GM04503 (cell line): Measurements from ENCODE around the gene RHOB.
"Not testable (repeated sequence)": the region's sequence is repeated elsewhere in the genome, so short reads cannot be mapped to it uniquely, and the experiment has no call there.

ENCODE experiments used
- DNase-seq: peaks from one replicate; pipeline ENCODE4 v3.0.0-alpha.2; 2012; ENCODE audit warnings: low read depth

Gene RHOB

DNA sequence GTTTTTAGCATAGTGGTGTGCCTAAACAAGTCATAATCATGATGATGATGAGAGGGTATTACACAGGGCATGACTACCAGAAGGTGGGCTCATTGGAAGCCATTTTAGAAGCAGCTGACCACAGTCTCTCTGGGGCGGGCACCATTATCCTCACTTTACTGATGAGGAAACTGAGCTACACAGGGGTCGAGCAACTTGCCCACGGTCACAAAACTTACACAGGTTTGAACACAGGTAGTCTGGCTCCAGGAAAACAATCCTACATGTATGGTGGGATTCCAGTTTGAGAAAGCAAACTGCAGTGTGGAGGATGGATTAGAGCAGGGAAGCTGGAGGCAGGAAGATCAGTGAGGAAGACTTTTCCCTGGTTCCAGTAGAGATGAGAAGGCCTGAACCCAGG, 6.2 kb downstream of the RHOB start:
- no peak for DNase-seq

DNA sequence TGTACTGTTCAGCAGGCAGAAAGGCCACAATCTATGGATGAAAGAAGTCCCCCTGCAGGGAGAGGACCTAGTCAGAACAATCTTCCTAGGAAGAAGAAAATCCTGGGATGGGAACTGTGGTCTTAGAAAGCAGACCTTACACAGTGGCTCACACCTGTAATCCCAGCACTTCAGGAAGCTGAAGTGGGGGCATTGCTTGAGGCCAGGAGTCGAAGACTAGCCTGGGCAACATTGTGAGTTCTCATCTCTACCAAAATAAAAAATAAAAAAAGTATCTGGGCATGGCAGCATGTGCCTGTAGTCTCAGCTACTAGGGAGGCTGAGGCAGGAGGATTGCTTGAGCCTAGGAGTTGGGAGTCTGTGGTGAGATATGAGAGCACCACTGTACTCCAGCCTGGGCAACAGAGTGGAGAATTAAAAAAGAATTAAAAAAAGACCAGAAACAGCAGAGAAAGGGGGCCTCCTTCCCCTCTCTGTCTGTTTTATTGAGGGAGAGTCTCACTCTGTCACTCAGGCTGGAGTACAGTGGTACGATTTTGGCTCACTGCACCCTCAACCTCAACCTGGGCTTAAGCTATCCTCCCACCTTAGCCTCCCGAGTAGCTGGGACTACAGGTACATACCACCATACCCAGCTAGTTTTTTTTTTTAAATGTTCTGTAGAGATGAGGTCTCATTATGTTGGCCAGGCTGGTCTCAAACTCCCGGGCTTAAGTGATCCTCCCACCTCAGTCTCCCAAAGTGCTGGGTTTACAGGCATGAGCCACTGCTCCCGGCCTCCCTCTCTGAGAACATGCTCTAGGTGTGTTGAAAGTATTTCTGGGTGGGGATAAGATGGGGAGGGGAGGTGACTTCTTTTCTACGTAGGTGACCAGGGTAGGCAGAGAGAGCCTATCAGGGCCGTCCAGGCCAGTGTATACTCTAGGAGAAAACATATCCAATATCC, 7.4 kb downstream of the RHOB start:
- no peak for DNase-seq

DNA sequence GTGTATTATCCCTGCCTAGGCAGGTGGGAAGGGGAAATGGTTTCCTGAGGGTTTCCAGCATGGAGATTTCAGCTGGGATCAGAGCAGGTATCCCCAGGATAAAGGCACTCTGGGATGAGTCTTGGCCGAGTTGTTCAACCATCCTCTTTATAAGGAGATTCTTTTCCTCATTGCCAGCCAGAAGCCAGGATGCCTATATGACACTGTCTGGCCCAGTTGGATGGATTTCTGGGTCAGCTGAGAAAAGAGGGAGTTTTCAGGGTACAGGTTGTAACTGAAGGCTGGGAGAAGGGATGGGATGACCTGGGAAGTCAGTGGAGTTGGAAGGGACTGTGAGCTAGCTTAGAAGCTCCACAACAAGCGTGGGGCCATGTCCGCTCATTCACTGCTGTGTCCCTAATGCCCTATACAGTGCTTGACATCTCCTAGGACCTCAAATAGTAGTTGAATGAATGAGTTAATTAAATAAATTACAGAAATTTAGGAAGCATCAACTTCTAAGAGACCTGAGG, 8.3 kb downstream of the RHOB start:
- DNase-seq, result no peak

DNA sequence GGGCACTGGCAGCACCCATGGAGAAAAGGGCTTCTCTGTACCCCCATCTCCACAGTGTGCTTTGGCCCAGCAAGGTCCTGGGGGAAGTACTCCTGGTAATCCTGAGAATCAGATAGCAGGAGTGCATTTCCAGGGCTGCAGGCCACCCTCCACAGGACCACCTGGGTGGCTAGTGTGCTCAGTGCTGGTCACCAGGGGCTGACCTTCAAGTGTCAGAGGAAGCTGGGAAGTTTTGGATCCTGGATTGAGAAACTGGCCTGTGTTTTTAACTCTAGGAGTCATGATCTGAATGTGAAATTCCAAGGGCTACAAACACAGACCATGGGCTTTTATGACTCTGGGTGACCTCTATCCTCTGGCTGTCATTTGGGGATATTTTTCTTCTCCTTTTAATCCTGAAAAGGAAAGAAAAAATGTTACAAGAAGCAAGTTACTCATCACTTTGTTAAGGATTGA, 9.3 kb downstream of the RHOB start:
- DNase-seq, result no peak

DNA sequence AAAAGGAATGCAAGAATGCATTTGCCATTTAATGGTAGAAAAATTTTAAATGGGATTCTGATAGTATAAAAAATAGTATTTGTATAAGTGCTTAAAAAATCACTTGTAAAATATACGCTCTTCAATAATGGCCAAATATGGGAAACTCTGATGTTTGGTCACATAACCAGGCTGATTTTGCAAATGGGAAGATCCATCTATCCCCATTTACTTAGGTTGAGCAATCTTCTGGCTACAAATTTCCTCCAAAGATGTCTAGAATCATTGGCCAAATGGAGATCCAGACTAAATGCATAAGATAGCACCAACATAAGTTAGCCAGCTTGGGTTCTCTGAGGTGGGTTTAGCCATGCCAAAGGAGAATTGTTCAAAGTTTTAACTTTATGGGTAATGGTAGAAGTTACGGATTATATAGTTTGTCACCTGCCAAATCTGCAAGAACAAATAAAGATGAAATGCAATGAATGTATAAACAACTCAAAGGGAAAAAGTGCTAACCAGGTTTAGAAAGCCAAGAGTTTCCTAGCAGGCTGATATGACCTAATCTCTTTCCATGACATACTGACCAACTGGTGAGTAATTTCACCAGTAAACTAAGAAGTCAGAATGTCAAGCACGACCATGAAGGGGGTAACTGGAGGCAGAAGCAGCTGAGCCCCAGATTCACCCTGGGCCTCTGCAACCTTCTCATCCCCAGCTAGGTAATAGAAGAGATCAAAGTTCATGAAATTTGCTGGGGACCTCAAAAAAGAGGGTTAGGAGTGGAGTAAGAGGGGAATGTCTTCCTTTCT, 10.0 kb downstream of the RHOB start:
- DNase-seq, result no peak

DNA sequence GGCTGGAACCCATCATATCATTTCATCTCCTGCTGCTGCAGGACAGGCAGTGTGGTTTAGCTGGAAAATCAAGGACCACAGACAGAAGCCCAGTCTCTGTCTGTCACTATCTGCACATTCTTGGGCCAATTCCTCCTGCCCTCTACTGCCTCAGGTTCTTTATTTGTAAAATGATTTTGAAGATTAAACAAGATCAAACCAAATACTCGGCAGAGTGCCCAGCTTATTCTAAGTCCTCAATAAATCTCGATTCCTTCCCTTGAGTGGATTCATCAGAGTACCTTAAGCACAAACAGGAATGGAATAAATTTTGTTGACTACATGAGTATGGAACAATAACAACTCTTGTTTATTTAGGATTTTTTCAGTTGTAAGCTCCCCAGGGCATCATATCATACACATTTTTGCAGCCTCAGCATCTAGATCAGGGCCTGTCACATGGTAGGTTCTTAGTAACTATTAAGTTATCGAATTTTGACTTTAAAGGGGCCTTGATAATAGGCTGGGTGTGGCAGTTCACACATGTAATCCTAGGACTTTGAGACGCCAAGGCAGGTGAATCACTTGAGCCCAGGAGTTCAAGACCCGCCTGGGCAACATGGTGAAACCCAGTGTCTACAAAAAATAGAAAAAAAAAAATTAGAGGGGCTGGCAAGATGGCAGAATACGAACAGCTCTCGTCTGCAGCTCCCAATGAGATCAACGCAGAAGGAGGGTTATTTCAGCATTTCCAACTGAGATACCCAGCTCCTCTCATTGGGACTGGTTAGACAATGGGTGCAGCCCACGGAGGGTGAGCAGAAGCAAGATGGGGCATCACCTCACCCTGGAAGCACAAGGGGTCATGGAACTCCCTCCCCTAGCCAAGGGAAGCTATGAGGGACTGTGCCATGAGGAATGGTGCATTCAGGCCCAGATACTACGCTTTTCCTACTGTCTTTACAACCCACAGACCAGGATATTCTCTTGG, 11.1 kb downstream of the RHOB start:
- no peak for DNase-seq

GRCh38 chr2:20458737-20459484, 12.0 kb downstream of the RHOB start:
- DNase-seq, result not testable (repeated sequence)

DNA sequence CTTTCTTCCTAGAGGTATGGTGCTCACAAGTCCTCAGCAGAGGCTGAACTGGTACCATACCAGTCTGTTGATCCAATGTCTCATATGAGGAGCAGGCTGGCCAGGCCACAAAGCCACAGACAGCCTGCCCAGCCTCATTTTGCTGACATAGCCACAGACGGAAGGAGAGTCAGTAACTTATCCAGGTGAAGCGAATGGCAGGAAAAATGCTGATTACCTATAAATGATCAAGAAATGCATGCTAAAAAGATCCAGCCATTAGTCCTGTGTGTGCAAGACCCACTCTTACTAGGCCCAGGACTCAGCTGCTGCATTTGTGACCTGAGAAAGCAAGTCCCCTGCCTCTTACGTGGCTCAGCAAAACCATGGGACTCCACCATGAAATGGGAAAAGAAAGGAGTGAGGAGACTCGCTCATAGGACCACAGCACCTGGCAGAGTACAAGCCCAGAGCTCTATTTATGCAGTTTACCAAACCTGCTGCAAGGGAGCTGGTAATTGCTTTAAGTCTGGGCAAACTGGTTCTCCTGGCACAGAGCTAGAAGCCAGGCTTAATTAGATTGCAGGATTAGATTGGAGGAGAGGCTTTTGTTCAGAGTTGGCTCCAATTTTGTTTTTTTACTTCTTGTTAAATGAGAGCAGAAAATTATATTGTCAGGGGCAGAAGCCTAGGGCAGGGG, 19.0 kb downstream of the RHOB start:
- DNase-seq, result no peak

DNA sequence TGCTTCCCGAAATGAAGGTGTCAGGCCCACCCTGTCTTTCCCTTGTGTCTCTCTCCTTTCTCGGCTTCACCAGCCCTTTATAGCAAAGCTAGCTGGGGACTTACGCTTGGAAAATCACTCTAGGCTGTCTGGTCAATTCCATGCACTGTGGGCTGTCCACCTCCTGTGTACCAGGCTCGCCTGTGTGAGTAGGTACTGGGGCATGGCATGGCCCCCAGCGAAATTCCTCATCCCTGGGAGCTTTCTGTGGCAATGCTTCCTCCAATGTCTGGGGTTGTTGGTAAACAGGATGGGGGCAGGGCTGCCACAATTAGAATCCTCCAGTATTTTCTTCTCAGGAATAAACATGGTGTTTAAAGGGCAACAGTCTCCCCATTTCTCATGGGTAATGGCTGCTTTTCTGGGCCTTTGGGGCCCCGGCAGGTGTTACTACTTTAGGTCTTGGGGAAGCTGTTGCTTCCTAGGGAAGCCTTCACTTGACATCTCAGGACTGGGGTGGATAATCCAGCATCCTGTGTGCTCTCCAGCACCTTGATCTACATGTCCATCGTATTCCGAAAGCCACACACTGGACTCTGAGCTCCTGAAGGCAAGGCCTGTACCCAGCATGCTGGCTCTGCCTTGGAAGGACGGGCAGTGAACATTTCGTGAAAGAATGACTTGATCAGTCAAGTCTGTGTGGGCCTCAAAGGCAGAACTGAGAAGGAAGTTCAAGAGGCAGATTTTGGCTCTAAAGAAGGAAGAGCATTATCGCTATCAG, 21.1 kb downstream of the RHOB start:
- no peak for DNase-seq

GRCh38 chr2:20468549-20469500, 22.0 kb downstream of the RHOB start:
- no peak for DNase-seq

GRCh38 chr2:20469595-20469994, 22.7 kb downstream of the RHOB start:
- DNase-seq, result no peak

GRCh38 chr2:20470211-20470610, 23.3 kb downstream of the RHOB start:
- no peak for DNase-seq

DNA sequence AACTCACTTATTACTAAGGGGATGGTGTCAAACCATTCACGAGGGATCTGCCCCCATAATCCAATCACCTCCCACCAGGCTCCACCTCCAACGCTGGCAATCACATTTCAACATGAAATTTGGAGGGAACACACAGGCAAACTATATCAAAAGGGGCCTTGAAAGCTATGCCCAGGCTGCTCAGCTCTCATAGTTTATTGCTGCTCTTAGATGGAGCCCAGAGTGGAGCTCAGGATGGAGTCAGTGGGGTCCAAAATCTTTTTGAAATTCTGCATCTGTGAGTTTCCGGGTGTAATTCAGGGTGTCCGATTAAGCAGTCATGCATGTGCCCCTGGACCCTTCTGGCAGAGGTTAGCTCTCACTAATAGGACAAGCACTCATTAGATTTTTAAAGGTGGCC, 24.3 kb downstream of the RHOB start:
- no peak for DNase-seq

DNA sequence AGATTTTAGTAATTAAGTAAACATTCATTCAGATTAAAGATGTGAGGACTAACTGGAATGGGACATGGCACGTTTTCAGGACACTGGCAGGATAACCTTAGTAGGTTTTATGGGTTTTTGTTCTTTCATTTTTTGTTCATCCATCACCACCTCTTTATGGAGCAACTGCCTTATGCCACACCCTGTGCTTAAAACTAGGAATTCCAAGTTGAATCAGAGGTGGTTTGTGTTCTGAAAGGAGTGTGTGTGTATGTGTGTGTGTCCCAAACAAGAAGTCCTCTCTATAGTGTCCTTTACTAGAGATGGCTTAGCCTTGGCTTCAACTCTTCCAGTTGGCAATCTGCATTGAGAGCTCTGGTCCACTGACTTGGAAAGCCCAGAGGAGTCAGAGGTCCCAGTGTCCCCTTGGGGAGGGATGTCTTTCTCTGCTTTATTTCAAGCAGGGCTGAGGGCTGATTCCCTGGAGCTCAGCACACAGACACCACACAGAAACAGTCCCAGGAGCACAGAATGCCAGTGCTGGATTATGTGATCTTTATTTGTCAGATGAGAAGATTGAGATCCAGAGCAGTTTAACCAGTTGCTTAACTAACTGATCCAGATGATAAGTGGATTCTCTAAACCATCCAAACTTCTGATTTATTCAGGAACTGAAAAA, 25.2 kb downstream of the RHOB start:
- no peak for DNase-seq

DNA sequence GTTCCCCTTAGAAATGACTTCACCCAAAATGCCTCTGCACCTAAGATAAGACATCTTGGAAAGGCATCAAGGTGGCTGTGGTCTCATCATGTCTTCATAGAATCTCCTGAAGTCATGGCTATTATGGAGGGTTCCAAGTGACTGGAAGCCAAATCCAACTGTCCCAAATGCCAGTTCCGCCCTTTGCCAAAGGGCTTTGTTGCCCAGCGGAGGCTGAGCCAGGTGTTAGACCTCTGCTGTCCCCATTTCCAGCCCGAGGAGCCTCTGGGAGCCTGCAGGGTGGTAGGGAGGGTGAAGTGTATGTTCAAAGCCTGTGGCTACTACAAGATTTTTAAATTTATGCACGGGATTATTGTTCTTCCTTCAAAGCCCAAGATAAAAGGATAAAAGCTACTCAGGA, 25.7 kb downstream of the RHOB start:
- no peak for DNase-seq

DNA sequence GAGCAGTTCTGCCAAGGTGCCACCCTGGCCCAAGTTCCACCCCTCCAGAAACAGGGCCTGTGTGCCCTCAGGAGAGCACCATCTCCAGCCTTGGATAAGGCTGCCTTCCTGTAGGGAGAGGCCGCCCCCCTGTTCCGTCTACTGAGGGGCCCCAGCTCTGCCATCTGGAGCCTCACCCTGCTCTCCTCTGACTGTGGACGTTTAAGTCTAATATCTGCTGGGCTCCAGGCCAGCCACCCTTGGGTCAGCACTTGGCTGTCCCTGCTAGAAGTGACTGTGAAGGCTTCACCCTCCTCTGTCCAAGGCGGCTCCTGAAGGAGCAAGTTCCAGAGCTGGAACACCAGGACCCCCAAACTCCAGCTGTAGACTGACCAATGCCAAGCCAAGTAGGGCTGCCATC, 26.3 kb downstream of the RHOB start:
- no peak for DNase-seq

- no peak for DNase-seq
Observed at GRCh38 chr2:20474757-20475566, 28.1 kb downstream of the RHOB start.
